Smooth muscle cell (in vitro differentiated cells): ENCODE results near the gene UGT1A3. TPM values are rescaled to one million over a fixed set of nuclear protein-coding genes. Genes with fewer than 3 reads are reported as not detected.

Source experiments
- DNase-seq: peaks from one replicate; lab custom pipeline; 2025; ENCODE audit not compliant: unreplicated experiment; lab: John Stamatoyannopoulos, UW
- H2AFZ ChIP-seq: fragments of 200-600 bp; sonication (generic); 2 replicates; pipeline ENCODE4 v1.6.0; 2016; ENCODE audit warnings: antibody characterized with exemption, low read depth, mild to moderate bottlenecking
- H3F3A ChIP-seq: fragments of 200-600 bp; sonication (generic); 2 replicates; pipeline ENCODE4 v1.6.0; 2017; ENCODE audit warnings: antibody characterized with exemption, low read depth
- H3K27ac ChIP-seq: fragments of 200-600 bp; sonication (generic); 2 replicates; pipeline ENCODE4 v1.5.1; 2016; ENCODE audit warnings: low read depth, mild to moderate bottlenecking
- H3K27me3 ChIP-seq: fragments of 200-600 bp; sonication (generic); 2 replicates; pipeline ENCODE4 v1.6.1; 2016; ENCODE audit warnings: low read depth, mild to moderate bottlenecking
- H3K36me3 ChIP-seq: fragments of 200-600 bp; sonication (generic); 2 replicates; pipeline ENCODE4 v1.5.1; 2016; ENCODE audit warnings: low read depth
- H3K4me1 ChIP-seq: fragments of 200-600 bp; sonication (generic); 2 replicates; pipeline ENCODE4 v1.5.1; 2016; ENCODE audit warnings: low read depth
- H3K4me2 ChIP-seq: fragments of 200-600 bp; sonication (generic); 2 replicates; pipeline ENCODE4 v1.6.0; 2016; ENCODE audit warnings: mild to moderate bottlenecking
- H3K4me3 ChIP-seq: fragments of 200-600 bp; sonication (generic); 2 replicates; pipeline ENCODE4 v1.5.1; 2016; ENCODE audit warnings: mild to moderate bottlenecking
- H3K79me2 ChIP-seq: fragments of 200-600 bp; sonication (generic); 2 replicates; pipeline ENCODE4 v1.6.0; 2016; ENCODE audit warnings: low read depth, mild to moderate bottlenecking
- H3K9ac ChIP-seq: fragments of 200-600 bp; sonication (generic); 2 replicates; pipeline ENCODE4 v1.6.0; 2016; ENCODE audit warnings: low read depth
- H3K9me3 ChIP-seq: fragments of 200-600 bp; sonication (generic); replicated peaks from 2 replicates; pipeline ENCODE4 v1.5.1; 2016; ENCODE audit warnings: low read depth
- H4K20me1 ChIP-seq: fragments of 200-600 bp; sonication (generic); 2 replicates; pipeline ENCODE4 v1.6.0; 2016; ENCODE audit warnings: low read depth
- WGBS: methylation state at CpG from one replicate; pipeline ENCODE4 v1.1.7; 2016; ENCODE audit warnings: low lambda C conversion rate; 5-methylcytosine and 5-hydroxymethylcytosine counted together
- polyA plus RNA-seq: library from polyadenylated mRNA; unstranded; fragments of >200 nt; fragmentation: Nextera tagmentation; extraction: Ambion mirVana; gene quantifications from 2 replicates; pipeline ENCODE4 v1.2.1, GENCODE V29; 2016
- total RNA-seq: library from RNA; depleted of rRNA; stranded (reverse); fragments of >200 nt; gene quantifications from 2 replicates; pipeline ENCODE4 v1.2.3, GENCODE V29; 2014
- TF ChIP-seq, protein P1 (sequence below): fragments of 200-600 bp; sonication (generic); IDR thresholded peaks from 2 replicates; pipeline ENCODE4 v1.5.1; 2017; ENCODE audit warnings: borderline replicate concordance, mild to moderate bottlenecking, antibody characterized with exemption; ENCODE audit not compliant: insufficient read depth, poor library complexity, severe bottlenecking

UGT1A3 gene
- total and polyA plus RNA-seq, 2 experiments from 2014 or later, result not detected

DNA sequence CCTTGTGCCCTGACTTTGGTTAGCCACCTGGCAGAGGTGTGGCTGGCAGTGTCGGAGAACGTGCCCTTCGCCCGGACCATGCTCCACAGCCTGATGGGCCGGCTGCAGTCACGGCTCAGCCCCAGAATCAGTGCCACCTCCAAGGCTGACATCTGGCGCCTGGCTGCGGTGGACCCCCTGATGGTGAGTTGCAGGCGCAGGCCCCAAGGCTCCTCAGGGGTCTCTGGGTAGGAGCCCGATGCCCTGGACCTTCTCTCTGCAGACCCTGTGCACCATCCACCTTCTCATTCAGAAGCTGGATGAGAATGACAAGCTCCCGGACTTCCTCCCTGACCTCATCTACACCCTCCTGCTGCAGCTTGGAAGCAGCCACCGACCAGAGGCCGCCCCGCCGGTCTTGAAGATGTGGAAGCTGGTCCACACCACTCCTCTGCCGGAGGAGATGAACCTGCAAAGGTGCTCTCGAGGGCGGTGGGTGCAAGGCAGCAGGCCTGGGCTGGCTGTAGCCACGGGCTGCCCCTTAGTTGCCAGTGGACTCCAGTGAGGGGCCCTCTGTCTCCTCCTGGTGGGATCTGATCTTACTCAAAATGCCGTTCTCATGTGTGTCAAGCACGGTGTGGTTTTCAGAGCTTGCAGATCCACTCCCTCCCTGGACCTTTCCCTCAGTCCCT, 93.4 kb downstream of the UGT1A3 start:
- Histone ChIP-seq H3F3A (no peaks in the 10 kb centered on the region), H3K4me2 (no peak overlapping the region), H3K9me3 (no peaks in the 10 kb centered on the region), H2AFZ (no peak overlapping the region), H3K4me3 (no peak overlapping the region), H3K36me3 (no peaks in the 10 kb centered on the region), H3K4me1 (no peaks in the 10 kb centered on the region), H3K27me3 (no peaks in the 10 kb centered on the region), H3K27ac (no peak overlapping the region), H3K9ac (no peak overlapping the region), H3K79me2 (no peaks in the 10 kb centered on the region), H4K20me1 (no peaks in the 10 kb centered on the region)
- WGBS, result 92% methylated on average over 21 of the region's 21 CpGs
- no peak for DNase-seq
- TF ChIP-seq, protein P1, sequence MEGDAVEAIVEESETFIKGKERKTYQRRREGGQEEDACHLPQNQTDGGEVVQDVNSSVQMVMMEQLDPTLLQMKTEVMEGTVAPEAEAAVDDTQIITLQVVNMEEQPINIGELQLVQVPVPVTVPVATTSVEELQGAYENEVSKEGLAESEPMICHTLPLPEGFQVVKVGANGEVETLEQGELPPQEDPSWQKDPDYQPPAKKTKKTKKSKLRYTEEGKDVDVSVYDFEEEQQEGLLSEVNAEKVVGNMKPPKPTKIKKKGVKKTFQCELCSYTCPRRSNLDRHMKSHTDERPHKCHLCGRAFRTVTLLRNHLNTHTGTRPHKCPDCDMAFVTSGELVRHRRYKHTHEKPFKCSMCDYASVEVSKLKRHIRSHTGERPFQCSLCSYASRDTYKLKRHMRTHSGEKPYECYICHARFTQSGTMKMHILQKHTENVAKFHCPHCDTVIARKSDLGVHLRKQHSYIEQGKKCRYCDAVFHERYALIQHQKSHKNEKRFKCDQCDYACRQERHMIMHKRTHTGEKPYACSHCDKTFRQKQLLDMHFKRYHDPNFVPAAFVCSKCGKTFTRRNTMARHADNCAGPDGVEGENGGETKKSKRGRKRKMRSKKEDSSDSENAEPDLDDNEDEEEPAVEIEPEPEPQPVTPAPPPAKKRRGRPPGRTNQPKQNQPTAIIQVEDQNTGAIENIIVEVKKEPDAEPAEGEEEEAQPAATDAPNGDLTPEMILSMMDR, result no peak

Other genes starting within 250 kb of the UGT1A3 start
- 18.0 and 23.6 TPM in 2 replicates for gene USP40, start 162.3 kb upstream of the UGT1A3 start, total RNA-seq
- gene USP40, start 162.3 kb upstream of the UGT1A3 start, polyA plus RNA-seq, result 9.4 and 16.4 TPM in 2 replicates
- gene UGT1A8, start 111.4 kb upstream of the UGT1A3 start, total RNA-seq, result not detected in 2 replicates
- not detected in 2 replicates for gene UGT1A8, start 111.4 kb upstream of the UGT1A3 start, polyA plus RNA-seq
- not detected in 2 replicates for gene UGT1A10, start 92.6 kb upstream of the UGT1A3 start, total RNA-seq
- not detected in 2 replicates for gene UGT1A10, start 92.6 kb upstream of the UGT1A3 start, polyA plus RNA-seq
- gene UGT1A9, start 57.1 kb upstream of the UGT1A3 start, total RNA-seq, result not detected in 2 replicates
- not detected in 2 replicates for gene UGT1A9, start 57.1 kb upstream of the UGT1A3 start, polyA plus RNA-seq
- gene UGT1A7, start 47.1 kb upstream of the UGT1A3 start, total RNA-seq, result not detected in 2 replicates
- not detected in 2 replicates for gene UGT1A7, start 47.1 kb upstream of the UGT1A3 start, polyA plus RNA-seq
- 0.63 TPM in 1 of 2 replicates, not detected in the other for gene UGT1A6, start 36.2 kb upstream of the UGT1A3 start, total RNA-seq
- not detected in 2 replicates for gene UGT1A6, start 36.2 kb upstream of the UGT1A3 start, polyA plus RNA-seq
- gene UGT1A5, start 16.1 kb upstream of the UGT1A3 start, total RNA-seq, result not detected in 2 replicates
- gene UGT1A5, start 16.1 kb upstream of the UGT1A3 start, polyA plus RNA-seq, result not detected in 2 replicates
- gene UGT1A4, start 10.3 kb upstream of the UGT1A3 start, total RNA-seq, result not detected in 2 replicates
- not detected in 2 replicates for gene UGT1A4, start 10.3 kb upstream of the UGT1A3 start, polyA plus RNA-seq
- gene UGT1A1, start 31.2 kb downstream of the UGT1A3 start, total RNA-seq, result not detected in 2 replicates
- not detected in 2 replicates for gene UGT1A1, start 31.2 kb downstream of the UGT1A3 start, polyA plus RNA-seq
- gene MROH2A, start 49.3 kb downstream of the UGT1A3 start, total RNA-seq, result not detected in 2 replicates
- gene MROH2A, start 49.3 kb downstream of the UGT1A3 start, polyA plus RNA-seq, result not detected in 2 replicates
- 12.3 and 19.5 TPM in 2 replicates for gene HJURP, start 125.5 kb downstream of the UGT1A3 start, total RNA-seq
- 7.9 and 8.6 TPM in 2 replicates for gene HJURP, start 125.5 kb downstream of the UGT1A3 start, polyA plus RNA-seq
- not detected in 2 replicates for gene TRPM8, start 188.3 kb downstream of the UGT1A3 start, total RNA-seq
- not detected in 2 replicates for gene TRPM8, start 188.3 kb downstream of the UGT1A3 start, polyA plus RNA-seq